Measurements from ENCODE around the gene TRIM37. TPM values are rescaled to one million over a fixed set of nuclear protein-coding genes. Genes with fewer than 3 reads are reported as not detected.

Gene TRIM37
- total RNA-seq, 1 donor from 2014 or later: 43.9 TPM

GRCh38 chr17:59084154-59084553 lies 22.5 kb downstream of the TRIM37 start:
- Mint-ChIP-seq H3K27ac (ENCODE audit: unreplicated experiment) (no peak overlapping the region), H3K4me3 (ENCODE audit: unreplicated experiment) (no peak overlapping the region), H3K4me1 (ENCODE audit: low read depth) (peaks cover 3% of the 10 kb centered on the region), H3K9me3 (ENCODE audit: low read depth) (no peaks in the 10 kb centered on the region), H3K27me3 (ENCODE audit: low read depth) (no peaks in the 10 kb centered on the region), H3K36me3 (ENCODE audit: low read depth) (peaks cover 26% of the 10 kb centered on the region)
- TF ChIP-seq CTCF (IDR thresholded peaks at IDR 0.05): no peak
- no peak for DNase-seq (ENCODE audit: low spot score)

- Mint-ChIP-seq H3K27ac (ENCODE audit: unreplicated experiment) (no peak overlapping the region), H3K36me3 (ENCODE audit: low read depth) (peaks cover 26% of the 10 kb centered on the region), H3K9me3 (ENCODE audit: low read depth) (no peaks in the 10 kb centered on the region), H3K27me3 (ENCODE audit: low read depth) (no peaks in the 10 kb centered on the region), H3K4me1 (ENCODE audit: low read depth) (peaks cover 6% of the 10 kb centered on the region), H3K4me3 (ENCODE audit: unreplicated experiment) (no peak overlapping the region)
- DNase-seq (ENCODE audit: low spot score): no peak
- no peak for TF ChIP-seq CTCF (IDR thresholded peaks at IDR 0.05)
Measured at GRCh38 chr17:59074494-59074893, 32.2 kb downstream of the TRIM37 start.

- DNase-seq (ENCODE audit: low spot score): no peak
- no peak overlapping the region for H3K27ac Mint-ChIP-seq (ENCODE audit: unreplicated experiment)
- no peaks in the 10 kb centered on the region for H3K27me3 Mint-ChIP-seq (ENCODE audit: low read depth)
- H3K4me3 Mint-ChIP-seq (ENCODE audit: unreplicated experiment): no peak overlapping the region
- H3K4me1 Mint-ChIP-seq (ENCODE audit: low read depth): peaks cover 6% of the 10 kb centered on the region
- H3K9me3 Mint-ChIP-seq (ENCODE audit: low read depth): no peaks in the 10 kb centered on the region
- H3K36me3 Mint-ChIP-seq (ENCODE audit: low read depth): peaks cover 27% of the 10 kb centered on the region
- TF ChIP-seq CTCF (IDR thresholded peaks at IDR 0.05): no peak
Measured at GRCh38 chr17:59073972-59074371, 32.7 kb downstream of the TRIM37 start.

- peaks cover 30% of the 10 kb centered on the region for H3K36me3 Mint-ChIP-seq (ENCODE audit: low read depth)
- no peak for DNase-seq (ENCODE audit: low spot score)
- no peaks in the 10 kb centered on the region for H3K9me3 Mint-ChIP-seq (ENCODE audit: low read depth)
- no peak overlapping the region for H3K4me3 Mint-ChIP-seq (ENCODE audit: unreplicated experiment)
- no peaks in the 10 kb centered on the region for H3K27me3 Mint-ChIP-seq (ENCODE audit: low read depth)
- peaks cover 6% of the 10 kb centered on the region for H3K4me1 Mint-ChIP-seq (ENCODE audit: low read depth)
- TF ChIP-seq CTCF (IDR thresholded peaks at IDR 0.05): no peak
- no peak overlapping the region for H3K27ac Mint-ChIP-seq (ENCODE audit: unreplicated experiment)
Measured at GRCh38 chr17:59069856-59070255, 36.8 kb downstream of the TRIM37 start.

GRCh38 chr17:59067756-59068155 lies 38.9 kb downstream of the TRIM37 start:
- TF ChIP-seq CTCF (IDR thresholded peaks at IDR 0.05): no peak
- Mint-ChIP-seq H3K4me1 (ENCODE audit: low read depth) (no peaks in the 10 kb centered on the region), H3K4me3 (ENCODE audit: unreplicated experiment) (no peak overlapping the region), H3K27me3 (ENCODE audit: low read depth) (no peaks in the 10 kb centered on the region), H3K27ac (ENCODE audit: unreplicated experiment) (no peak overlapping the region), H3K9me3 (ENCODE audit: low read depth) (no peaks in the 10 kb centered on the region), H3K36me3 (ENCODE audit: low read depth) (peaks cover 30% of the 10 kb centered on the region)
- no peak for DNase-seq (ENCODE audit: low spot score)
